ENCODE data around the gene CNOT8. TPM values are rescaled to one million over a fixed set of nuclear protein-coding genes. Genes with fewer than 3 reads are reported as not detected.

The CNOT8 gene
- total RNA-seq, 1 donor from 2014 or later, result 37.0 TPM

GRCh38 chr5:154861946-154862345 lies 3.5 kb downstream of the CNOT8 start:
- H3K4me1 Mint-ChIP-seq (ENCODE audit: low read depth), result peaks cover 50% of the 10 kb centered on the region
- no peak for DNase-seq (ENCODE audit: low spot score)
- no peak overlapping the region for H3K27ac Mint-ChIP-seq (ENCODE audit: unreplicated experiment)
- H3K36me3 Mint-ChIP-seq (ENCODE audit: low read depth), result peaks cover 10% of the 10 kb centered on the region
- TF ChIP-seq CTCF (IDR thresholded peaks at IDR 0.05), result no peak
- H3K27me3 Mint-ChIP-seq (ENCODE audit: low read depth), result no peaks in the 10 kb centered on the region
- H3K9me3 Mint-ChIP-seq (ENCODE audit: low read depth), result no peaks in the 10 kb centered on the region
- no peak overlapping the region for H3K4me3 Mint-ChIP-seq (ENCODE audit: unreplicated experiment)

GRCh38 chr5:154862766-154863165 lies 4.3 kb downstream of the CNOT8 start:
- H3K27me3 Mint-ChIP-seq (ENCODE audit: low read depth), result no peaks in the 10 kb centered on the region
- DNase-seq (ENCODE audit: low spot score), result no peak
- H3K4me1 Mint-ChIP-seq (ENCODE audit: low read depth), result peaks cover 51% of the 10 kb centered on the region
- H3K27ac Mint-ChIP-seq (ENCODE audit: unreplicated experiment), result peak overlapping the region; percentile 10
- TF ChIP-seq CTCF (IDR thresholded peaks at IDR 0.05), result no peak
- H3K9me3 Mint-ChIP-seq (ENCODE audit: low read depth), result no peaks in the 10 kb centered on the region
- H3K36me3 Mint-ChIP-seq (ENCODE audit: low read depth), result peaks cover 13% of the 10 kb centered on the region
- H3K4me3 Mint-ChIP-seq (ENCODE audit: unreplicated experiment), result no peak overlapping the region

GRCh38 chr5:154863291-154864080 lies 5.1 kb downstream of the CNOT8 start:
- TF ChIP-seq CTCF (IDR thresholded peaks at IDR 0.05), result no peak
- peaks cover 51% of the 10 kb centered on the region for H3K4me1 Mint-ChIP-seq (ENCODE audit: low read depth)
- DNase-seq (ENCODE audit: low spot score), result no peak
- no peaks in the 10 kb centered on the region for H3K27me3 Mint-ChIP-seq (ENCODE audit: low read depth)
- no peak overlapping the region for H3K27ac Mint-ChIP-seq (ENCODE audit: unreplicated experiment)
- H3K9me3 Mint-ChIP-seq (ENCODE audit: low read depth), result no peaks in the 10 kb centered on the region
- H3K36me3 Mint-ChIP-seq (ENCODE audit: low read depth), result peaks cover 13% of the 10 kb centered on the region
- no peak overlapping the region for H3K4me3 Mint-ChIP-seq (ENCODE audit: unreplicated experiment)

GRCh38 chr5:154865466-154866184 lies 7.2 kb downstream of the CNOT8 start:
- no peaks in the 10 kb centered on the region for H3K27me3 Mint-ChIP-seq (ENCODE audit: low read depth)
- peaks cover 16% of the 10 kb centered on the region for H3K36me3 Mint-ChIP-seq (ENCODE audit: low read depth)
- DNase-seq (ENCODE audit: low spot score), result no peak
- no peaks in the 10 kb centered on the region for H3K9me3 Mint-ChIP-seq (ENCODE audit: low read depth)
- no peak overlapping the region for H3K27ac Mint-ChIP-seq (ENCODE audit: unreplicated experiment)
- peaks cover 33% of the 10 kb centered on the region for H3K4me1 Mint-ChIP-seq (ENCODE audit: low read depth)
- no peak overlapping the region for H3K4me3 Mint-ChIP-seq (ENCODE audit: unreplicated experiment)
- TF ChIP-seq CTCF (IDR thresholded peaks at IDR 0.05), result no peak

GRCh38 chr5:154866841-154867240 lies 8.4 kb downstream of the CNOT8 start:
- Mint-ChIP-seq H3K4me3 (ENCODE audit: unreplicated experiment) (no peak overlapping the region), H3K36me3 (ENCODE audit: low read depth) (peaks cover 19% of the 10 kb centered on the region), H3K9me3 (ENCODE audit: low read depth) (no peaks in the 10 kb centered on the region), H3K4me1 (ENCODE audit: low read depth) (peaks cover 25% of the 10 kb centered on the region), H3K27me3 (ENCODE audit: low read depth) (no peaks in the 10 kb centered on the region), H3K27ac (ENCODE audit: unreplicated experiment) (peak overlapping the region; percentile 14)
- DNase-seq (ENCODE audit: low spot score), result no peak
- TF ChIP-seq CTCF (IDR thresholded peaks at IDR 0.05), result no peak

Data from chondrocyte (in vitro differentiated cells).